ENCODE measurements around the gene CTNNA2.

- TF ChIP-seq CTCF (conservative IDR thresholded peaks at IDR 0.05 in 1 of 2, IDR thresholded peaks at IDR 0.05 in 1 of 2; ENCODE audit: extremely low read depth in 1 of 2, insufficient read depth in 1 of 2, low read depth in 1 of 2, low read length in 2 of 2): no peak
- TF ChIP-seq EZH2 (IDR thresholded peaks at IDR 0.05; ENCODE audit: borderline replicate concordance, low read length): no peak
Measured at GRCh38 chr2:79846878-79847277, 334.0 kb downstream of the CTNNA2 start.

Data from mammary epithelial cell (primary cell).